Endometrial microvascular endothelial cells (primary cell): ENCODE measurements around the gene LRRC41. TPM values are rescaled to one million over a fixed set of nuclear protein-coding genes. Genes with fewer than 3 reads are reported as not detected.
"Not testable (repeated sequence)": the region's sequence is repeated elsewhere in the genome, so short reads cannot be mapped to it uniquely, and the experiment has no call there.

ENCODE experiments used
- in situ Hi-C: cut with HindIII; loops from 2 replicates; pipeline ENCODE4 v1.10.0; 2017; ENCODE audit warnings: low sequenced_read_pairs, low pct_unique_long_range_greater_than_20kb; ENCODE audit errors: inconsistent ontology term
- total RNA-seq: library from RNA; depleted of rRNA; stranded (reverse); fragments of >200 nt; gene quantifications from one replicate; pipeline ENCODE4 v1.2.3, GENCODE V29; 2015; ENCODE audit errors: inconsistent ontology term

LRRC41 gene
- 106 TPM for total RNA-seq

GRCh38 chr1:46303038-46303871 lies at the start of gene LRRC41, which contains the start of gene UQCRH:
LRRC41 (minus strand) TSS chr1:46303616; CDS start chr1:46303322, 294 bp downstream.
UQCRH (plus strand) TSS chr1:46303698; CDS start chr1:46303767, 69 bp downstream.
- in situ Hi-C loops = no loop called here

- in situ Hi-C loops = no loop called here
Measured at GRCh38 chr1:46352363-46352762, 48.9 kb upstream of the LRRC41 start.

GRCh38 chr1:46345281-46345680 lies 41.9 kb upstream of the LRRC41 start:
- in situ Hi-C loops = no loop called here

- in situ Hi-C loops = no loop called here
Measured at GRCh38 chr1:46344481-46344880, 41.1 kb upstream of the LRRC41 start.

- in situ Hi-C loops = no loop called here
Measured at GRCh38 chr1:46343705-46344104, 40.3 kb upstream of the LRRC41 start.

GRCh38 chr1:46343351-46343695 lies 39.9 kb upstream of the LRRC41 start:
- in situ Hi-C loops = no loop called here

GRCh38 chr1:46342677-46343350 lies 39.4 kb upstream of the LRRC41 start:
- in situ Hi-C loops = no loop called here

GRCh38 chr1:46342084-46342656 lies 38.8 kb upstream of the LRRC41 start:
- in situ Hi-C loops = no loop called here

- in situ Hi-C loops = no loop called here
Measured at GRCh38 chr1:46341222-46342083, 38.0 kb upstream of the LRRC41 start.

GRCh38 chr1:46340404-46341221 lies 37.2 kb upstream of the LRRC41 start, which contains the start of gene NSUN4:
NSUN4 (plus strand) TSS chr1:46340807; CDS start chr1:46340827, 20 bp downstream.
- in situ Hi-C loops = no loop called here

GRCh38 chr1:46337409-46337808 lies 34.0 kb upstream of the LRRC41 start:
- in situ Hi-C loops = not testable (repeated sequence)

- in situ Hi-C loops = no loop called here
Measured at GRCh38 chr1:46335081-46335480, 31.7 kb upstream of the LRRC41 start.

GRCh38 chr1:46334030-46334384 lies 30.6 kb upstream of the LRRC41 start:
- in situ Hi-C loops = no loop called here

GRCh38 chr1:46333300-46334029 lies 30.0 kb upstream of the LRRC41 start:
- in situ Hi-C loops = no loop called here

- in situ Hi-C loops = not testable (repeated sequence)
Measured at GRCh38 chr1:46331786-46332540, 28.5 kb upstream of the LRRC41 start.

- in situ Hi-C loops = not testable (repeated sequence)
Measured at GRCh38 chr1:46330381-46330780, 27.0 kb upstream of the LRRC41 start.

- in situ Hi-C loops = not testable (repeated sequence)
Measured at GRCh38 chr1:46329807-46330206, 26.4 kb upstream of the LRRC41 start.
